HEK293 (cell line): Measurements from ENCODE around the gene C11orf98.

Source experiments
- CTCF ChIA-PET: fragments of 350-600 bp; formaldehyde crosslinking; extraction: SDS; loops from one replicate; lab custom pipeline; 2021; ENCODE audit warnings: antibody characterized with exemption; lab: Yijun Ruan, JAX
- POLR2A ChIA-PET: fragments of 300-600 bp; formaldehyde crosslinking; extraction: SDS; loops from one replicate; lab custom pipeline; 2020; ENCODE audit warnings: antibody characterized with exemption, inconsistent platforms; lab: Yijun Ruan, JAX
- H3K27ac ChIP-seq: fragments of 200-500 bp; sonication (Bioruptor generic); 2 replicates; pipeline ENCODE4 v1.5.1; 2014; ENCODE audit warnings: low read depth, low read length, control low read depth, inconsistent platforms; ENCODE audit errors: extremely low read depth
- H3K36me3 ChIP-seq, 2 experiments: fragments of 200-500 bp in 1 of 2; sonication (Bioruptor generic) in 1 of 2; 1 replicate in 1 of 2; 2 replicates in 1 of 2; pipeline ENCODE4 v1.5.1; 2014 to 2017; ENCODE audit warnings: inconsistent platforms in 2 of 2, low read length in 2 of 2; ENCODE audit not compliant: control insufficient read depth in 2 of 2, insufficient read depth in 1 of 2
- H3K4me1 ChIP-seq: fragments of 200-500 bp; sonication (Bioruptor generic); 2 replicates; pipeline ENCODE4 v1.5.1; 2014; ENCODE audit warnings: mild to moderate bottlenecking, low read length, inconsistent platforms; ENCODE audit not compliant: control insufficient read depth, insufficient read depth
- H3K4me3 ChIP-seq: 2 replicates; pipeline ENCODE4 v1.5.1; 2011; ENCODE audit warnings: low read depth, mild to moderate bottlenecking, control low read depth, low read length, moderate library complexity
- H3K9me3 ChIP-seq: fragments of 200-500 bp; sonication (Bioruptor generic); 2 replicates; pipeline ENCODE4 v1.5.1; 2014; ENCODE audit warnings: low read depth, low read length, inconsistent platforms; ENCODE audit not compliant: control insufficient read depth, insufficient read depth
- GLIS1 ChIP-seq: fragments of 450-650 bp; formaldehyde crosslinking; IDR thresholded peaks from 2 replicates; pipeline ENCODE4 v1.5.1; 2016; ENCODE audit warnings: missing biosample characterization, missing genetic modification characterization
- HOXC10 ChIP-seq: sonication (generic); formaldehyde crosslinking; IDR thresholded peaks from 2 replicates; pipeline ENCODE4 v1.8.1; 2023; ENCODE audit warnings: mild to moderate bottlenecking, missing genetic modification reagents
- SALL2 ChIP-seq: fragments of 450-650 bp; formaldehyde crosslinking; IDR thresholded peaks from 2 replicates; pipeline ENCODE4 v1.5.0; 2017; ENCODE audit warnings: missing biosample characterization, mild to moderate bottlenecking, missing genetic modification characterization, borderline replicate concordance
- SP2 ChIP-seq: fragments of 450-650 bp; formaldehyde crosslinking; IDR thresholded peaks from 2 replicates; pipeline ENCODE4 v1.5.1; 2016; ENCODE audit warnings: missing biosample characterization, missing genetic modification characterization
- TSHZ1 ChIP-seq: fragments of 450-650 bp; formaldehyde crosslinking; IDR thresholded peaks from 2 replicates; pipeline ENCODE4 v1.5.1; 2016; ENCODE audit warnings: missing biosample characterization, missing genetic modification characterization, borderline replicate concordance
- WT1 ChIP-seq: fragments of 450-650 bp; formaldehyde crosslinking; IDR thresholded peaks from 2 replicates; pipeline ENCODE4 v1.5.1; 2016; ENCODE audit warnings: missing biosample characterization, missing genetic modification characterization
- ZFHX2 ChIP-seq: fragments of 450-650 bp; formaldehyde crosslinking; conservative IDR thresholded peaks from 2 replicates; pipeline ENCODE4 v1.5.1; 2016; ENCODE audit warnings: missing biosample characterization, missing genetic modification characterization
- ZFP3 ChIP-seq: fragments of 450-650 bp; formaldehyde crosslinking; IDR thresholded peaks from 2 replicates; pipeline ENCODE4 v1.5.1; 2016; ENCODE audit warnings: low read depth, missing biosample characterization, missing genetic modification characterization
- ZFP41 ChIP-seq: fragments of 450-650 bp; formaldehyde crosslinking; IDR thresholded peaks from 2 replicates; pipeline ENCODE4 v1.5.1; 2016; ENCODE audit warnings: missing biosample characterization, missing genetic modification characterization, borderline replicate concordance
- ZNF211 ChIP-seq: fragments of 450-650 bp; formaldehyde crosslinking; IDR thresholded peaks from 2 replicates; pipeline ENCODE4 v1.5.1; 2016; ENCODE audit warnings: low read depth, missing biosample characterization, missing genetic modification characterization
- ZNF214 ChIP-seq: fragments of 450-650 bp; formaldehyde crosslinking; IDR thresholded peaks from 2 replicates; pipeline ENCODE4 v1.5.1; 2017; ENCODE audit warnings: missing biosample characterization, mild to moderate bottlenecking, missing genetic modification characterization, borderline replicate concordance
- ZNF311 ChIP-seq: fragments of 450-650 bp; formaldehyde crosslinking; IDR thresholded peaks from 2 replicates; pipeline ENCODE4 v1.5.1; 2017; ENCODE audit warnings: missing biosample characterization, missing genetic modification characterization, borderline replicate concordance
- ZNF518A ChIP-seq: fragments of 450-650 bp; formaldehyde crosslinking; conservative IDR thresholded peaks from 2 replicates; pipeline ENCODE4 v1.5.1; 2016; ENCODE audit warnings: low read depth, missing biosample characterization, missing genetic modification characterization
- ZNF580 ChIP-seq: fragments of 450-650 bp; formaldehyde crosslinking; IDR thresholded peaks from 2 replicates; pipeline ENCODE4 v1.5.1; 2016; ENCODE audit warnings: missing biosample characterization, missing genetic modification characterization
- ZNF610 ChIP-seq: fragments of 450-650 bp; formaldehyde crosslinking; IDR thresholded peaks from 2 replicates; pipeline ENCODE4 v1.5.1; 2016; ENCODE audit warnings: missing biosample characterization, missing genetic modification characterization, borderline replicate concordance
- ZNF629 ChIP-seq: fragments of 450-650 bp; formaldehyde crosslinking; IDR thresholded peaks from 2 replicates; pipeline ENCODE4 v1.5.1; 2017; ENCODE audit warnings: missing biosample characterization, missing genetic modification characterization
- ZSCAN4 ChIP-seq: fragments of 450-650 bp; formaldehyde crosslinking; IDR thresholded peaks from 2 replicates; pipeline ENCODE4 v1.5.1; 2017; ENCODE audit warnings: missing biosample characterization, missing genetic modification characterization
- ZXDB ChIP-seq: fragments of 450-650 bp; formaldehyde crosslinking; IDR thresholded peaks from 2 replicates; pipeline ENCODE4 v1.5.1; 2016; ENCODE audit warnings: missing biosample characterization, missing genetic modification characterization
- TF ChIP-seq, protein P1 (sequence below): fragments of 450-650 bp; formaldehyde crosslinking; IDR thresholded peaks from 2 replicates; pipeline ENCODE4 v1.5.1; 2016; ENCODE audit warnings: missing biosample characterization, missing genetic modification characterization, borderline replicate concordance

Gene C11orf98

GRCh38 chr11:62671608-62672389 lies 6.8 kb upstream of the C11orf98 start, which contains the start of the genes LBHD1 and UQCC3:
Gene LBHD1 (minus strand): TSS chr11:62672267. CDS start chr11:62670031, 2,236 bp downstream.
Gene UQCC3 (plus strand): TSS chr11:62671673. CDS start chr11:62671746, 73 bp downstream.
- H3K36me3 ChIP-seq = peaks cover 3 to 46% of the 10 kb centered on the region in 2 experiments; a peak in 2 of 3 replicates
- peak within 1 kb of the TSS; percentile 65 for H3K27ac ChIP-seq
- CTCF ChIA-PET = interaction anchor here (0.6 to 2.4 kb wide), 7 partner anchors 9 to 1658 kb away, joined by 3 to 8 read pairs (median 3); partner anchors contain the start of gene TRMT112
- peak within 1 kb of the TSS; percentile 84 for H3K4me3 ChIP-seq
- no peaks in the 10 kb centered on the region for H3K4me1 ChIP-seq
- POLR2A ChIA-PET = interaction anchor here (0.6 to 7.2 kb wide), 44 partner anchors 8 to 216 kb away, joined by 3 to 72 read pairs (median 7); partner anchors contain the start of genes AHNAK, B3GAT3, BSCL2 and C11orf98
- no peaks in the 10 kb centered on the region for H3K9me3 ChIP-seq
- TF ChIP-seq SALL2 (tag by site-specific recombination) (no peak), TSHZ1 (tag by site-specific recombination) (0 out of 2 replicates have a peak, but pooled peaks have one; percentile 33), ZNF580 (tag by site-specific recombination) (peak; percentile 95), ZSCAN4 (tag by site-specific recombination) (no peak), SP2 (tag by site-specific recombination) (peak; percentile 61), ZNF629 (tag by site-specific recombination) (peak; percentile 50; the same call in 1 of the 2 replicates), ZNF610 (peak; percentile 77; the same call in 1 of the 2 replicates), ZFP41 (tag by site-specific recombination) (no peak), HOXC10 (CRISPR knock-in tag) (peak; percentile 28; the same call in 1 of the 2 replicates), ZNF214 (tag by site-specific recombination) (no peak), ZFP3 (tag by site-specific recombination) (no peak), ZNF518A (tag by site-specific recombination) (0 out of 2 replicates have a peak, but pooled peaks have one; percentile 33), ZNF311 (tag by site-specific recombination) (no peak), ZFHX2 (peak; percentile 83), ZNF211 (tag by site-specific recombination) (no peak), ZXDB (tag by site-specific recombination) (peak; percentile 86), GLIS1 (tag by site-specific recombination) (peak; percentile 41; the same call in 1 of the 2 replicates), WT1 (tag by site-specific recombination) (no peak)
- TF ChIP-seq, protein P1, sequence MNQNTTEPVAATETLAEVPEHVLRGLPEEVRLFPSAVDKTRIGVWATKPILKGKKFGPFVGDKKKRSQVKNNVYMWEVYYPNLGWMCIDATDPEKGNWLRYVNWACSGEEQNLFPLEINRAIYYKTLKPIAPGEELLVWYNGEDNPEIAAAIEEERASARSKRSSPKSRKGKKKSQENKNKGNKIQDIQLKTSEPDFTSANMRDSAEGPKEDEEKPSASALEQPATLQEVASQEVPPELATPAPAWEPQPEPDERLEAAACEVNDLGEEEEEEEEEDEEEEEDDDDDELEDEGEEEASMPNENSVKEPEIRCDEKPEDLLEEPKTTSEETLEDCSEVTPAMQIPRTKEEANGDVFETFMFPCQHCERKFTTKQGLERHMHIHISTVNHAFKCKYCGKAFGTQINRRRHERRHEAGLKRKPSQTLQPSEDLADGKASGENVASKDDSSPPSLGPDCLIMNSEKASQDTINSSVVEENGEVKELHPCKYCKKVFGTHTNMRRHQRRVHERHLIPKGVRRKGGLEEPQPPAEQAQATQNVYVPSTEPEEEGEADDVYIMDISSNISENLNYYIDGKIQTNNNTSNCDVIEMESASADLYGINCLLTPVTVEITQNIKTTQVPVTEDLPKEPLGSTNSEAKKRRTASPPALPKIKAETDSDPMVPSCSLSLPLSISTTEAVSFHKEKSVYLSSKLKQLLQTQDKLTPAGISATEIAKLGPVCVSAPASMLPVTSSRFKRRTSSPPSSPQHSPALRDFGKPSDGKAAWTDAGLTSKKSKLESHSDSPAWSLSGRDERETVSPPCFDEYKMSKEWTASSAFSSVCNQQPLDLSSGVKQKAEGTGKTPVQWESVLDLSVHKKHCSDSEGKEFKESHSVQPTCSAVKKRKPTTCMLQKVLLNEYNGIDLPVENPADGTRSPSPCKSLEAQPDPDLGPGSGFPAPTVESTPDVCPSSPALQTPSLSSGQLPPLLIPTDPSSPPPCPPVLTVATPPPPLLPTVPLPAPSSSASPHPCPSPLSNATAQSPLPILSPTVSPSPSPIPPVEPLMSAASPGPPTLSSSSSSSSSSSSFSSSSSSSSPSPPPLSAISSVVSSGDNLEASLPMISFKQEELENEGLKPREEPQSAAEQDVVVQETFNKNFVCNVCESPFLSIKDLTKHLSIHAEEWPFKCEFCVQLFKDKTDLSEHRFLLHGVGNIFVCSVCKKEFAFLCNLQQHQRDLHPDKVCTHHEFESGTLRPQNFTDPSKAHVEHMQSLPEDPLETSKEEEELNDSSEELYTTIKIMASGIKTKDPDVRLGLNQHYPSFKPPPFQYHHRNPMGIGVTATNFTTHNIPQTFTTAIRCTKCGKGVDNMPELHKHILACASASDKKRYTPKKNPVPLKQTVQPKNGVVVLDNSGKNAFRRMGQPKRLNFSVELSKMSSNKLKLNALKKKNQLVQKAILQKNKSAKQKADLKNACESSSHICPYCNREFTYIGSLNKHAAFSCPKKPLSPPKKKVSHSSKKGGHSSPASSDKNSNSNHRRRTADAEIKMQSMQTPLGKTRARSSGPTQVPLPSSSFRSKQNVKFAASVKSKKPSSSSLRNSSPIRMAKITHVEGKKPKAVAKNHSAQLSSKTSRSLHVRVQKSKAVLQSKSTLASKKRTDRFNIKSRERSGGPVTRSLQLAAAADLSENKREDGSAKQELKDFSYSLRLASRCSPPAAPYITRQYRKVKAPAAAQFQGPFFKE (tag by site-specific recombination) = no peak
